Measurements from ENCODE around the gene RAB38.

DNA sequence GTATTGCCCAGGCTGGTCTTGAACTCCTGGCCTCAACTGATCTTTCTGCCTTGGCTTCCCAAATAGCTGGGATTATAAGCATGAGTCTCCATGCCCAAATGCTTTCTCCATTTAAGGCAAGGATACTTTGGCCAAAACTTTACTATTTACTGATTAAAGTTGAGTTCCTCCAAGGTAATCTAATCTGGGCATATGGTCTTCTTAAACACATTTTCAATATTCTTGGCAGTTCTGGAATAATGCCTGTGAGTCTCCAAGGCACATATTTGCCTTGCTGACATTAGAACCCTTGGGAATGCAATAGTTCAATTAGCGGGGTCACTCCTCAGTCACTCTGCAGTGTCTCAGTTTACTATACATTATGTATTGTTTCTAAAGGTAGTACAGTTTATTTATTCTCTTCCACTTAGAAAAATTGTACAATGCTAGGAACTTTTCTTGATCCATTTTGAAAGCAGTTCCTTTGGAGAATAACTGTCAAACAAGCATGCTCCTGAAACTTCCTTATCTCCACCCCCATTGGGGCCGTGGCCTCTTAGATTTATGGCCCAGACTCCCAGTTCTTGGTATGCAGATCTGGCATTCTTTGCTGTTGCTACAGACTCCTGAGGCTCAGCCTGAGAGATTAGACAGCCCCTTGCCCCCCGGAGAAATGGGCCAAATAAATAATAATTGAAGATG lies 13.1 kb upstream of the RAB38 start:
- TF ChIP-seq, protein P1, sequence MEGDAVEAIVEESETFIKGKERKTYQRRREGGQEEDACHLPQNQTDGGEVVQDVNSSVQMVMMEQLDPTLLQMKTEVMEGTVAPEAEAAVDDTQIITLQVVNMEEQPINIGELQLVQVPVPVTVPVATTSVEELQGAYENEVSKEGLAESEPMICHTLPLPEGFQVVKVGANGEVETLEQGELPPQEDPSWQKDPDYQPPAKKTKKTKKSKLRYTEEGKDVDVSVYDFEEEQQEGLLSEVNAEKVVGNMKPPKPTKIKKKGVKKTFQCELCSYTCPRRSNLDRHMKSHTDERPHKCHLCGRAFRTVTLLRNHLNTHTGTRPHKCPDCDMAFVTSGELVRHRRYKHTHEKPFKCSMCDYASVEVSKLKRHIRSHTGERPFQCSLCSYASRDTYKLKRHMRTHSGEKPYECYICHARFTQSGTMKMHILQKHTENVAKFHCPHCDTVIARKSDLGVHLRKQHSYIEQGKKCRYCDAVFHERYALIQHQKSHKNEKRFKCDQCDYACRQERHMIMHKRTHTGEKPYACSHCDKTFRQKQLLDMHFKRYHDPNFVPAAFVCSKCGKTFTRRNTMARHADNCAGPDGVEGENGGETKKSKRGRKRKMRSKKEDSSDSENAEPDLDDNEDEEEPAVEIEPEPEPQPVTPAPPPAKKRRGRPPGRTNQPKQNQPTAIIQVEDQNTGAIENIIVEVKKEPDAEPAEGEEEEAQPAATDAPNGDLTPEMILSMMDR (IDR thresholded peaks at IDR 0.05): no peak
- TF ChIP-seq POLR2A (IDR thresholded peaks at IDR 0.05): no peak

Data from tibial nerve (tissue), 3 donors.